Body of pancreas (tissue), 4 donors: ENCODE data around the gene HMCN2. TPM values are rescaled to one million over a fixed set of nuclear protein-coding genes. Genes with fewer than 3 reads are reported as not detected.

Experiments used
- ATAC-seq: fragments of 150-250 bp; one replicate; pipeline ENCODE4 v1.9.1; 2016
- DNase-seq, 4 donors: peaks; one replicate each; pipeline ENCODE4 v3.0.0-alpha.2; 2019
- H3K27ac ChIP-seq, 4 donors: fragments of 200-600 bp; sonication (generic); 1 replicate in 3 of 4; 2 replicates in 1 of 4; pipeline versions ENCODE4 v1.5.1 to v1.6.1; 2016 to 2019; ENCODE audit warnings: mild to moderate bottlenecking in 1 of 4, mixed read lengths in 1 of 4, moderate library complexity in 1 of 4
- H3K27me3 ChIP-seq, 2 donors: fragments of 200-600 bp; sonication (generic); one replicate each; pipeline ENCODE4 v1.6.0; 2016; ENCODE audit warnings: mild to moderate bottlenecking in 1 of 2
- H3K36me3 ChIP-seq, 2 donors: fragments of 200-600 bp; sonication (generic); replicated peaks in 1 of 2; 2 replicates each; pipeline ENCODE4 v1.5.1; 2016; ENCODE audit warnings: low read depth in 2 of 2; ENCODE audit not compliant: insufficient read depth in 1 of 2
- H3K4me1 ChIP-seq: fragments of 200-600 bp; sonication (generic); one replicate; pipeline ENCODE4 v1.6.0; 2016
- H3K4me3 ChIP-seq, 2 donors: fragments of 200-600 bp; sonication (generic); 1 replicate in 1 of 2; 2 replicates in 1 of 2; pipeline ENCODE4 v1.5.1; 2016 to 2019
- H3K9me3 ChIP-seq, 3 donors: fragments of 200-600 bp; sonication (generic); 1 replicate in 2 of 3; 2 replicates in 1 of 3; pipeline ENCODE4 v1.5.1; 2016
- CTCF ChIP-seq, 7 experiments: fragments of 450-650 bp in 4 of 7; fragments of 200-600 bp in 3 of 7; sonication (generic) in 3 of 7; IDR thresholded peaks; one replicate each; pipeline ENCODE4 v1.5.1; 2016 to 2019; ENCODE audit warnings: antibody characterized with exemption in 7 of 7
- POLR2A ChIP-seq, 3 donors: fragments of 450-650 bp; IDR thresholded peaks; one replicate each; pipeline ENCODE4 v1.6.1; 2016; ENCODE audit warnings: antibody characterized with exemption in 3 of 3, mild to moderate bottlenecking in 2 of 3
- WGBS, 2 donors: methylation state at CpG; one replicate each; pipeline ENCODE4 v1.1.5; 2017; 5-methylcytosine and 5-hydroxymethylcytosine counted together
- intact Hi-C: fragments of 100-400 bp; cut with DNase I; formaldehyde crosslinking; loops from one replicate; pipeline ENCODE4 v1.15.1; 2023
- total RNA-seq, 2 donors: library from RNA; depleted of rRNA; stranded (reverse); fragments of >200 nt; gene quantifications; one replicate each; pipeline ENCODE4 v1.1.0, GENCODE V29; 2016

The HMCN2 gene
- total RNA-seq, 2 donors from 2014 or later, result 0.78 to 3.6 TPM

- Histone ChIP-seq H3K27me3 (peaks cover 0 to 18% of the 10 kb centered on the region in 2 donors), H3K36me3 (no peaks in the 10 kb centered on the region), H3K4me3 (no peak overlapping the region), H3K4me1 (peaks cover 14% of the 10 kb centered on the region), H3K9me3 (no peaks in the 10 kb centered on the region), H3K27ac (no peak overlapping the region)
- WGBS, 2 donors, result 16 to 34% methylated on average over 25 to 41 of the region's 41 CpGs
- TF ChIP-seq POLR2A (IDR thresholded peaks at IDR 0.05), result no peak
- TF ChIP-seq CTCF (IDR thresholded peaks at IDR 0.05), result no peak
- intact Hi-C loops, result no loop called here
- ATAC-seq, result no peak
- DNase-seq, result no peak
Observed at GRCh38 chr9:130266236-130267098, 907 bp downstream of the HMCN2 start.

GRCh38 chr9:130267930-130268329 is 2.4 kb downstream of the HMCN2 start:
- intact Hi-C loops, result no loop called here
- no peak for ATAC-seq
- Histone ChIP-seq H3K27ac (no peak overlapping the region), H3K27me3 (peaks cover 0 to 18% of the 10 kb centered on the region in 2 donors), H3K4me3 (no peak overlapping the region), H3K4me1 (peaks cover 14% of the 10 kb centered on the region), H3K9me3 (no peaks in the 10 kb centered on the region), H3K36me3 (no peaks in the 10 kb centered on the region)
- WGBS, 2 donors, result 86 to 88% methylated on average over 3 to 5 of the region's 5 CpGs
- no peak for DNase-seq
- no peak for TF ChIP-seq POLR2A (IDR thresholded peaks at IDR 0.05)
- no peak for TF ChIP-seq CTCF (IDR thresholded peaks at IDR 0.05)

- Histone ChIP-seq H3K36me3 (no peaks in the 10 kb centered on the region), H3K27ac (no peak overlapping the region), H3K9me3 (no peaks in the 10 kb centered on the region), H3K4me3 (no peak overlapping the region), H3K27me3 (peaks cover 0 to 18% of the 10 kb centered on the region in 2 donors), H3K4me1 (peaks cover 14% of the 10 kb centered on the region)
- intact Hi-C loops, result no loop called here
- no peak for TF ChIP-seq CTCF (IDR thresholded peaks at IDR 0.05)
- no peak for TF ChIP-seq POLR2A (IDR thresholded peaks at IDR 0.05)
- 42 to 56% methylated on average over 16 of the region's 16 CpGs for WGBS, 2 donors
- DNase-seq (no peak), ATAC-seq (no peak)
Observed at GRCh38 chr9:130268521-130269211, 3.1 kb downstream of the HMCN2 start.

GRCh38 chr9:130271473-130271872 is 5.9 kb downstream of the HMCN2 start:
- ATAC-seq, result no peak
- intact Hi-C loops, result no loop called here
- peaks cover 0 to under 1% of the 10 kb centered on the region in 2 donors for H3K27me3 ChIP-seq
- TF ChIP-seq POLR2A (IDR thresholded peaks at IDR 0.05) (no peak), CTCF (IDR thresholded peaks at IDR 0.05) (no peak)
- 63 to 73% methylated on average over 6 of the region's 6 CpGs for WGBS, 2 donors
- H3K4me3 ChIP-seq, result no peak overlapping the region
- H3K36me3 ChIP-seq, result no peaks in the 10 kb centered on the region
- DNase-seq, result no peak
- H3K27ac ChIP-seq, result no peak overlapping the region
- H3K4me1 ChIP-seq, result peaks cover 1% of the 10 kb centered on the region
- no peaks in the 10 kb centered on the region for H3K9me3 ChIP-seq
